Fibroblast of mammary gland (primary cell): ENCODE data around the gene GPX3.
A peak's percentile ranks its signal among the peaks of the same experiment; 100 is the strongest.

ENCODE experiments used
- DNase-seq: peaks from one replicate; pipeline ENCODE4 v3.0.0-alpha.2; 2010; ENCODE audit warnings: low read depth
- H3K4me3 ChIP-seq: 2 replicates; pipeline ENCODE4 v1.5.1; 2011; ENCODE audit warnings: low read depth, mild to moderate bottlenecking, low read length, moderate library complexity; ENCODE audit not compliant: control insufficient read depth
- TF ChIP-seq, protein P1 (sequence below): conservative IDR thresholded peaks from 2 replicates; pipeline ENCODE4 v1.5.1; 2011; ENCODE audit warnings: low read depth, low read length, inconsistent platforms; ENCODE audit not compliant: control insufficient read depth, insufficient read depth

GPX3 gene

GRCh38 chr5:151020304-151021110 lies at the start of gene GPX3:
Gene GPX3, plus strand, starts transcription at chr5:151020591. Its CDS starts 64 bp downstream, at chr5:151020655.
- DNase-seq: no peak
- TF ChIP-seq, protein P1, sequence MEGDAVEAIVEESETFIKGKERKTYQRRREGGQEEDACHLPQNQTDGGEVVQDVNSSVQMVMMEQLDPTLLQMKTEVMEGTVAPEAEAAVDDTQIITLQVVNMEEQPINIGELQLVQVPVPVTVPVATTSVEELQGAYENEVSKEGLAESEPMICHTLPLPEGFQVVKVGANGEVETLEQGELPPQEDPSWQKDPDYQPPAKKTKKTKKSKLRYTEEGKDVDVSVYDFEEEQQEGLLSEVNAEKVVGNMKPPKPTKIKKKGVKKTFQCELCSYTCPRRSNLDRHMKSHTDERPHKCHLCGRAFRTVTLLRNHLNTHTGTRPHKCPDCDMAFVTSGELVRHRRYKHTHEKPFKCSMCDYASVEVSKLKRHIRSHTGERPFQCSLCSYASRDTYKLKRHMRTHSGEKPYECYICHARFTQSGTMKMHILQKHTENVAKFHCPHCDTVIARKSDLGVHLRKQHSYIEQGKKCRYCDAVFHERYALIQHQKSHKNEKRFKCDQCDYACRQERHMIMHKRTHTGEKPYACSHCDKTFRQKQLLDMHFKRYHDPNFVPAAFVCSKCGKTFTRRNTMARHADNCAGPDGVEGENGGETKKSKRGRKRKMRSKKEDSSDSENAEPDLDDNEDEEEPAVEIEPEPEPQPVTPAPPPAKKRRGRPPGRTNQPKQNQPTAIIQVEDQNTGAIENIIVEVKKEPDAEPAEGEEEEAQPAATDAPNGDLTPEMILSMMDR: no peak
- H3K4me3 ChIP-seq: peak within 1 kb of the TSS; percentile 42

DNA sequence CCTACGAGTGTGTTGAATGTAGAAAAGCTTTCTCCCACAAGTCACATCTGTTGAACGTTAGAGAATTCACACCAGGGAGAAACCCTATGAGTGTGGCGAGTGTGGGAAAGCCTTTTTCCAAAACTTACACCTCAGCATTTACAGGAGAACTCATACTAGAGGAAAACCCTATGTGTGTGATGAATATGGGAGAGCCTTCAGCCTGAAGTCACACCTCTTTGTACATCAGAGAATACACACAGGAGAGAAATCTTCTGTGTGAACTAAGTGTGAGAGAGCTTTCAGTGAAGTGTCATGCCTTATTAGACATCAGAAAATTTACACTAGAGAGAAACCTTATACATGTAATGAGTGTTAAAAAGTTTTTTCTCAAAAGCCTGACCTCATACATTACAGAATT lies 41.8 kb upstream of the GPX3 start:
- DNase-seq: no peak
- TF ChIP-seq, protein P1: no peak
- no peak overlapping the region for H3K4me3 ChIP-seq

DNA sequence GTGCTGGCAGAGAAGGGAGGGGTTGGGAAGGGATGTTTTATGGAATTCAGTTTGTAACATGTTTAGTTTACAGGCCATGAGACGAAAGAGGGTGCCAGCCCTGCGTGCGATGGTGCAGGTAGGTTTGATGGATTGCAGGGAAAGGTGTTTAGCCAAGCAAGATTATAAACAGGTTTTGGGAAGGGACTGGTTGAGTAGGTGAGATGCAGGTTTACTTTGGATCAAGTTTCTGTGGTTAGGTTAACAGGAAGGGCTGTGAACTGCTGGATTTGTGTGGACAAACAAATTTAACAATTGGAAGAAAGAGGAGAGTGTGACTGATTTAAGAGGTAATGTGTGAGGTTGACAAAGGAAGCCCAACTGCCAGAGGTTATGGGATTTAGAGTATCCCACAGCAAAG lies 32.6 kb upstream of the GPX3 start:
- DNase-seq: no peak
- TF ChIP-seq, protein P1: no peak
- H3K4me3 ChIP-seq: no peak overlapping the region

DNA sequence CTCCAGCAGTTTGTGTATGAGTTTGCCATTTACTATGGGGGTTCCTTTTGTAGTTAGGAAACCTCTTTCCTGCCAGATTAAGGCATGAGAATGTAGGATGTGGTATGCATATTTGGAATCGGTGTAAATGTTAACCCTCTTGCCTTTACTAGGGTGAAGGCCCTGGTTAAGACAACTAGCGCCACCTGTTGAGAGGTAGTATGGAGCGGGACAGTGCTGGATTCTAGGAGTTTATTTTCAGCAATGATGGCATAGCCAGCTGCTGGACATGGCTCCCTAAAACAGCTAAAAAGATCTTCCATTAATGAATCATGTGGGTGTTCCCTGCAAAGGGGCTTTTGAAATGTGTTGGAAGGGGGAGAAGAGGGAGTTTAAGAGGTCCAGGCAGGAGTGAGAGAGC lies 30.7 kb upstream of the GPX3 start:
- no peak for DNase-seq
- TF ChIP-seq, protein P1: peak; percentile 15

GRCh38 chr5:150992705-150993104 lies 27.7 kb upstream of the GPX3 start:
- TF ChIP-seq, protein P1: no peak

More for the DNA sequence above, 30.7 kb upstream of the GPX3 start:
- H3K4me3 ChIP-seq: no peak overlapping the region

DNA sequence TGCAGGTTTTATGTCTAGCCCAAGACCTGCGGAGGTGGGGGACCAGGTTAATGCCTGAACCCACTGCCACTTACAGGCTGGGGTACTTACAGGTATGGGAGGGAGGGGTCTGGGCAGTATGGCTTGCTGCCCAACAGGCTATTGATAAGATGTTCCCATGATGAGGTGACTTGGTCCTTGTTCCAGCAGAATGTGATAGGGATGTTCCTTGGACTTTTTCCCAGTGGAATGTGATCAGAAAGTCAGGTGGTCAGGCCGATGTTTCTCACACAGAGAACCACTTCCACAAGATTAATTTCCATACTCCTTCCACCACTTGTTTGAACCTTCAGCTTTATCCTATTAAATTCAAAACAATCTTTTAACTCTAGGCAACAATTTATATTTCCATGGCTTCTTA lies 27.0 kb upstream of the GPX3 start:
- no peak overlapping the region for H3K4me3 ChIP-seq
- DNase-seq: no peak
- TF ChIP-seq, protein P1: no peak

More at GRCh38 chr5:150992705-150993104, 27.7 kb upstream of the GPX3 start:
- no peak for DNase-seq
- H3K4me3 ChIP-seq: no peak overlapping the region
